GM12878 (cell line): ENCODE measurements around the gene CTNNB1. TPM values are rescaled to one million over a fixed set of nuclear protein-coding genes. Genes with fewer than 3 reads are reported as not detected.

Experiments
- ATAC-seq: fragments of 200-7000 bp; cut with Tn5 transposase; 3 replicates; pipeline ENCODE4 v1.9.1; 2020; ENCODE audit warnings: mild to moderate bottlenecking, moderate library complexity
- BruUV-seq: library from RNA; stranded (reverse); fragments of 400-500 nt; replicated peaks from 2 replicates; lab custom pipeline; 2021; lab: Mats Ljungman, UMichigan
- CTCF ChIA-PET: fragments of 300-600 bp; sonication (Branson Sonifier 250); formaldehyde crosslinking; extraction: SDS; loops from one replicate; lab custom pipeline; 2021; ENCODE audit warnings: inconsistent platforms; lab: Yijun Ruan, JAX
- POLR2A ChIA-PET: fragments of 350-600 bp; formaldehyde crosslinking; extraction: SDS; loops from one replicate; lab custom pipeline; 2021; ENCODE audit warnings: inconsistent platforms; lab: Charles Lee
- RAD21 ChIA-PET: fragments of 300-600 bp; sonication (Branson Sonifier 250); formaldehyde crosslinking; loops from one replicate; lab custom pipeline; 2023; ENCODE audit warnings: antibody characterized with exemption; ENCODE audit not compliant: unreplicated experiment; lab: Charles Lee
- SMC1A ChIA-PET: fragments of 300-600 bp; sonication (Branson Sonifier 250); formaldehyde crosslinking; loops from one replicate; lab custom pipeline; 2023; ENCODE audit not compliant: unreplicated experiment, uncharacterized antibody; lab: Charles Lee
- DNase-seq: peaks from one replicate; pipeline ENCODE4 v3.0.0-alpha.2; 2011; ENCODE audit warnings: low read depth, low spot score
- FAIRE-seq: peaks from 3 replicates; lab custom pipeline; 2011; peaks lifted over from hg19 to GRCh38; lab: Jason Lieb, UNC
- H2AFZ ChIP-seq: 2 replicates; pipeline ENCODE4 v1.6.0; 2011; ENCODE audit warnings: low read depth, low read length, control low read depth; ENCODE audit not compliant: control insufficient read depth
- H3K27ac ChIP-seq: 2 replicates; pipeline ENCODE4 v1.5.1; 2011; ENCODE audit warnings: control low read depth; ENCODE audit not compliant: control insufficient read depth, insufficient read depth
- H3K27me3 ChIP-seq, 2 experiments: replicated peaks in 1 of 2; 2 replicates each; pipeline versions ENCODE4 v1.6.0 to v1.6.1; 2011; ENCODE audit warnings: low read length in 1 of 2; ENCODE audit not compliant: control insufficient read depth in 2 of 2, insufficient read depth in 2 of 2
- H3K36me3 ChIP-seq, 2 experiments: 2 replicates each; pipeline ENCODE4 v1.5.1; 2011; ENCODE audit warnings: low read length in 1 of 2; ENCODE audit not compliant: control insufficient read depth in 2 of 2, insufficient read depth in 2 of 2
- H3K4me1 ChIP-seq: 2 replicates; pipeline ENCODE4 v1.6.1; 2011; ENCODE audit warnings: mild to moderate bottlenecking, low read length, moderate library complexity, mixed read lengths; ENCODE audit not compliant: control insufficient read depth, insufficient read depth
- H3K4me2 ChIP-seq: 2 replicates; pipeline ENCODE4 v1.6.0; 2011; ENCODE audit warnings: control low read depth; ENCODE audit not compliant: control insufficient read depth, insufficient read depth
- H3K4me3 ChIP-seq: fragments of 200-600 bp; sonication (generic); 2 replicates; pipeline ENCODE4 v1.5.1; 2016
- H3K79me2 ChIP-seq: 2 replicates; pipeline ENCODE4 v1.6.0; 2011; ENCODE audit warnings: low read length; ENCODE audit not compliant: control insufficient read depth, insufficient read depth
- H3K9ac ChIP-seq: 2 replicates; pipeline ENCODE4 v1.8.0; 2011; ENCODE audit warnings: low read length, control low read depth, mixed read lengths; ENCODE audit not compliant: control insufficient read depth, insufficient read depth
- H3K9me3 ChIP-seq: replicated peaks from 3 replicates; pipeline ENCODE4 v1.5.1; 2011; ENCODE audit warnings: mild to moderate bottlenecking, low read length; ENCODE audit not compliant: control insufficient read depth, insufficient read depth
- H4K20me1 ChIP-seq: 2 replicates; pipeline ENCODE4 v1.6.0; 2011; ENCODE audit not compliant: control insufficient read depth, insufficient read depth
- BCL3 ChIP-seq: IDR thresholded peaks from 2 replicates; pipeline ENCODE4 v1.6.1; 2011; ENCODE audit warnings: borderline replicate concordance, low read depth, mild to moderate bottlenecking, moderate library complexity, low read length; ENCODE audit not compliant: insufficient read depth, poor library complexity, severe bottlenecking
- CBFB ChIP-seq: IDR thresholded peaks from 2 replicates; pipeline ENCODE4 v1.6.1; 2016; ENCODE audit warnings: antibody characterized with exemption, low read depth
- KAT2A ChIP-seq: conservative IDR thresholded peaks from 2 replicates; pipeline ENCODE4 v1.6.1; 2011; ENCODE audit warnings: low read depth, low read length; ENCODE audit not compliant: control insufficient read depth
- MYB ChIP-seq: fragments of 150-350 bp; IDR thresholded peaks from 2 replicates; pipeline ENCODE4 v1.6.1; 2014; ENCODE audit warnings: mild to moderate bottlenecking, low read depth, low read length, borderline replicate concordance
- NFYB ChIP-seq: IDR thresholded peaks from 2 replicates; pipeline ENCODE4 v1.6.1; 2011; ENCODE audit warnings: low read depth, mild to moderate bottlenecking, low read length, improper control_type of control experiment, moderate library complexity; ENCODE audit not compliant: insufficient read depth
- NR2C1 ChIP-seq: fragments of 450-650 bp; IDR thresholded peaks from 2 replicates; pipeline ENCODE4 v1.6.1; 2017; ENCODE audit warnings: antibody characterized with exemption, mild to moderate bottlenecking, moderate library complexity
- NRF1 ChIP-seq: conservative IDR thresholded peaks from 2 replicates; pipeline ENCODE4 v1.6.1; 2011; ENCODE audit warnings: mild to moderate bottlenecking, low read depth, low read length, improper control_type of control experiment
- TCF12 ChIP-seq: IDR thresholded peaks from 2 replicates; pipeline ENCODE4 v1.6.1; 2011; ENCODE audit warnings: low read depth, mild to moderate bottlenecking, low read length
- ZNF622 ChIP-seq: fragments of 450-650 bp; IDR thresholded peaks from 2 replicates; pipeline ENCODE4 v1.6.1; 2017; ENCODE audit warnings: mild to moderate bottlenecking, inconsistent platforms
- ZNF687 ChIP-seq: fragments of 450-650 bp; IDR thresholded peaks from 2 replicates; pipeline ENCODE4 v1.6.1; 2017; ENCODE audit warnings: mild to moderate bottlenecking, moderate library complexity
- WGBS: methylation state at CpG from one replicate; pipeline ENCODE4 v1.1.6; 2016; ENCODE audit warnings: low lambda C conversion rate; ENCODE audit not compliant: insufficient replicate concordance, insufficient coverage; ENCODE audit errors: missing lambda C conversion rate; 5-methylcytosine and 5-hydroxymethylcytosine counted together
- in situ Hi-C: fragments of 300-500 bp; cut with MboI; formaldehyde crosslinking; loops from 9 replicates; pipeline ENCODE4 v1.14.3; 2018; ENCODE audit warnings: mixed read lengths
- intact Hi-C: fragments of 100-400 bp; cut with micrococcal nuclease; formaldehyde crosslinking; loops from one replicate; pipeline ENCODE4 v1.14.2; 2022; ENCODE audit not compliant: unreplicated experiment
- polyA plus RNA-seq, 11 experiments: library from polyadenylated mRNA; depleted of rRNA in 4 of 11; unstranded in 6 of 11; stranded (reverse) in 5 of 11; fragments of >200 nt; fragmentation: Nextera tagmentation in 4 of 11; fragmentation: Illumina TruSeq in 1 of 11; extraction: Ambion mirVana in 4 of 11; extraction: Trizol in 1 of 11; gene quantifications; 1 replicate in 1 of 11; 2 replicates in 10 of 11; pipeline versions ENCODE4 v1.2.1 to v1.2.3, GENCODE V29; 2011 to 2016; ENCODE audit warnings: inconsistent platforms in 2 of 11, missing spikeins in 2 of 11, low read depth in 1 of 11
- total RNA-seq, 4 experiments: library from RNA; depleted of rRNA in 3 of 4; stranded (reverse); fragments of >200 nt in 3 of 4; fragmentation: Illumina TruSeq in 1 of 4; extraction: Trizol in 1 of 4; gene quantifications; 2 replicates each; pipeline versions ENCODE4 v1.2.1 to v1.2.3, GENCODE V29; 2013 to 2021
- TF ChIP-seq, protein P1 (sequence below): IDR thresholded peaks from 2 replicates; pipeline ENCODE4 v1.6.1; 2011; ENCODE audit warnings: mild to moderate bottlenecking, low read depth, low read length, moderate library complexity; ENCODE audit not compliant: insufficient replicate concordance

CTNNB1 gene
- total and polyA plus RNA-seq, 10 of the 15 experiments (the other 5 are each of a cell fraction or from before 2014, with no cell fraction given): 30.4 to 217 (median 138) TPM

DNA sequence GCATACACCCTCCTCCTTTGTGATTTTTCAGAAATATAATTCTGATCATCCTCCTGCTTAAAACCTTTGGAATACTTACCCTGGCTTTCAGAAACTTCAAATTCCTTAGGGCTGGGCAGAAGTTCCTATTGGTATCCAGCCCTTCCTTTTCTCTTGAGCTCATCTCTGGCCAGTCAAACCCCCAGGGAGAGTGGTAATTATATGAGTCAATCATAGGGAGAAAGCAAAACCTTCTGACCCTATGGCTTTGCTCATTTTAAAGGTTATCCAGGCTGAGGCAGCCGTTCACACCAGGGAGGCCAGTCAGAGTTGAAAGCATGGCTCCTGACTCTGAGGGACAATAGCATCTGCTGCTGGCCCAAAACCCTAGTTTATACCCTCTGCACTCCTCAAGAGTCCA is 23.9 kb upstream of the CTNNB1 start:
- intact Hi-C loops (no loop called here), in situ Hi-C loops (no loop called here)
- no peak for TF ChIP-seq NFYB
- TF ChIP-seq NR2C1: no peak
- TF ChIP-seq MYB: no peak
- TF ChIP-seq CBFB: no peak
- TF ChIP-seq KAT2A: no peak
- no peak for TF ChIP-seq NRF1
- TF ChIP-seq, protein P1, sequence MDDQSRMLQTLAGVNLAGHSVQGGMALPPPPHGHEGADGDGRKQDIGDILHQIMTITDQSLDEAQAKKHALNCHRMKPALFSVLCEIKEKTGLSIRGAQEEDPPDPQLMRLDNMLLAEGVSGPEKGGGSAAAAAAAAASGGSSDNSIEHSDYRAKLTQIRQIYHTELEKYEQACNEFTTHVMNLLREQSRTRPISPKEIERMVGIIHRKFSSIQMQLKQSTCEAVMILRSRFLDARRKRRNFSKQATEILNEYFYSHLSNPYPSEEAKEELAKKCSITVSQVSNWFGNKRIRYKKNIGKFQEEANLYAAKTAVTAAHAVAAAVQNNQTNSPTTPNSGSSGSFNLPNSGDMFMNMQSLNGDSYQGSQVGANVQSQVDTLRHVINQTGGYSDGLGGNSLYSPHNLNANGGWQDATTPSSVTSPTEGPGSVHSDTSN: no peak
- no peak for TF ChIP-seq TCF12
- TF ChIP-seq ZNF622: no peak
- no peak for TF ChIP-seq BCL3
- no peak for TF ChIP-seq ZNF687
- no peak for ATAC-seq
- H3K4me3 ChIP-seq: no peak overlapping the region
- CTCF ChIA-PET: no interaction called here
- H3K9ac ChIP-seq: no peak overlapping the region
- no TSS peak for BruUV-seq
- RAD21 ChIA-PET: no interaction called here
- WGBS: 30% methylated on average over 1 of the region's 1 CpG
- no peaks in the 10 kb centered on the region for H3K9me3 ChIP-seq
- SMC1A ChIA-PET: no interaction called here
- peaks cover 0 to 5% of the 10 kb centered on the region in 2 experiments; a peak in 2 of 4 replicates for H3K27me3 ChIP-seq
- no peaks in the 10 kb centered on the region for H3K36me3 ChIP-seq
- FAIRE-seq: no peak
- H3K27ac ChIP-seq: no peak overlapping the region
- no peaks in the 10 kb centered on the region for H3K79me2 ChIP-seq
- H2AFZ ChIP-seq: no peak overlapping the region
- DNase-seq: no peak
- H3K4me1 ChIP-seq: no peaks in the 10 kb centered on the region
- no peaks in the 10 kb centered on the region for H4K20me1 ChIP-seq
- no peak overlapping the region for H3K4me2 ChIP-seq
- POLR2A ChIA-PET: no interaction called here
